ENCODE results near the gene ATP6V0B.
A peak's percentile ranks its signal among the peaks of the same experiment; 100 is the strongest.

The ATP6V0B gene

DNA sequence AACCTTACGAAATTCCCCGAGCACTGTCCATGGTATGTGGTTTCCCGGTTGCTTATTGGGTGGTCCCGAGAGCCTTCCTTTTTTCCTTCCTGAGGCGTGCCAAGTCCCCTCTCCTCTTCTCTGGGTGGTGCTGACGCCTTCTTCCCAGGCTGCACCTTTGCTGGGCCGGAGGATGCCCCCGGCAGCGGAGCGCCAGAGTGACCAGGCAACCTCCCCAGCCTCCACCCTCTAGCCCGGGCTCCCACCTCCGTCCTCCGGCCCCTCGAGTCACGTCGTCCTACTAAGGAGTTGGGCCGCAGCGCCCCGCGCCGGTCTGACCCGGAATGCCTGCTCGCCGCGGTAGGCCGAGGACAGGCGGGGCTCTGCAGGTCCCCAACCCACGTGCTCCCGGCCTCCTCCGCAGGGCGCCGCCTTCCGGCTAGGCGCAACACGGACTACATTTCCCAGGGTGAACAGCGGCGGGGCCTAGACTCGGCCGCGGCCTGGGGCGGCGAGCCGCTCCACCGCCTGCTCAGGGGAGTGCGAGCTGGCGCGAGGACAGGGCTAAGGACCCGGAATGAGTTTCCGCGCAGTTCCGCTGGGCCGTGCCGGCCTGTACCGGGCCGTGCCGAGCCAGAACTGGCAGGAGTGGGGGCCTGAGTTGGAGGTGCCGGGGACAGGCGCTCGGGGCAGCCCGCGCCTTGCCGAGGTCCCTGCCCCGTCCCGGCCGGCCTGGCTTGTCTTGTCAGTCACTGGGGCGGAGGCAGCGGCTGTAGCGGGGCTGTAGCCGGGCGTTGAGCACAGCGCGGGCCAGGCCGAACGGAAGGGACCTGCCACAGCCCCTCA, 28.3 kb upstream of the ATP6V0B start, which contains the start of gene IPO13:
Gene IPO13 (plus strand): TSS at position 715 of the 825 bp plus-strand sequence. CDS start 651 bp downstream, outside the sequence.
- peak; percentile 94 for DNase-seq (ENCODE audit: low read depth)

DNA sequence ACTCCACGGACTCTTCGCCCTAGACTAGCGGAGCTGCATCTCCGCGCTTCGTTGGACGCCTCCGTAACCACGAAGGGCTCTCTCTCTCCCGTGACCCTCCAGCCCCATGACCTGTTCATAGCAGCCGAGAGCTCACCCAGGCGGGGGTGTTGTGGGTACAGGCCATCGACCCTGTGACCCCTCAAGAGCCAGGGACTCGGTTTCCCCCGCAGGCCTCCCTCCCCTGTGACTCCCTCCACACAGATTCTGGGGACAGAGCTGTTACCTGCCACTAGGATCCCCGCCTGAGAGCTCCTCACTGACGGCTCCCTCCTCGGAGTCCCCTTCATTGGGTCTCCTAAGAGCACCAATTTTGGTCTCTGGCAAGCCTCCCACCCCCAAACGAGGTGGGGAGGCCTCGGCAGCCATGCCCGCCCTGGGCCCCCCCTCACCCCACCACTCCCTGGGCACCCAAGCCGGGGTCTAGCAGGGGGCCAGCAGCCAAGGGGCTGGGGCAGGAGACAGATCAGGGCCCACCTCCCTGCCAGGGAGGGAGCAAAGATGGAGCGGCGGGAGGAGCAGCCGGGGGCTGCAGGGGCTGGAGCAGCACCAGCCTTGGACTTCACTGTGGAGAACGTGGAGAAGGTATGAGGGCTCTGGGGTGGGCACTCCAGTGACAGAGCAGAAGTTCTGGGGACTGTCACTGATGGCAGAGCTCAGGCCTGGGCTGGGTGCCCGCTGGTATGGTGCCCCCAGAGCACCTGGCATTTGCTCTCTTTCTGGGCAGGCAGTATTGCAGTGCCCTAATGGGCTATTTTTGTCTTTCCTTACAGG, 27.5 kb upstream of the ATP6V0B start:
- no peak for DNase-seq (ENCODE audit: low read depth)

- DNase-seq (ENCODE audit: low read depth), result no peak
These were observed 26.8 kb upstream of the ATP6V0B start for GRCh38 chr1:43947874-43948437.

- DNase-seq (ENCODE audit: low read depth), result no peak
These were observed 25.1 kb upstream of the ATP6V0B start for GRCh38 chr1:43949678-43950077.

- no peak for DNase-seq (ENCODE audit: low read depth)
These were observed 23.5 kb upstream of the ATP6V0B start for GRCh38 chr1:43951021-43951985.

DNA sequence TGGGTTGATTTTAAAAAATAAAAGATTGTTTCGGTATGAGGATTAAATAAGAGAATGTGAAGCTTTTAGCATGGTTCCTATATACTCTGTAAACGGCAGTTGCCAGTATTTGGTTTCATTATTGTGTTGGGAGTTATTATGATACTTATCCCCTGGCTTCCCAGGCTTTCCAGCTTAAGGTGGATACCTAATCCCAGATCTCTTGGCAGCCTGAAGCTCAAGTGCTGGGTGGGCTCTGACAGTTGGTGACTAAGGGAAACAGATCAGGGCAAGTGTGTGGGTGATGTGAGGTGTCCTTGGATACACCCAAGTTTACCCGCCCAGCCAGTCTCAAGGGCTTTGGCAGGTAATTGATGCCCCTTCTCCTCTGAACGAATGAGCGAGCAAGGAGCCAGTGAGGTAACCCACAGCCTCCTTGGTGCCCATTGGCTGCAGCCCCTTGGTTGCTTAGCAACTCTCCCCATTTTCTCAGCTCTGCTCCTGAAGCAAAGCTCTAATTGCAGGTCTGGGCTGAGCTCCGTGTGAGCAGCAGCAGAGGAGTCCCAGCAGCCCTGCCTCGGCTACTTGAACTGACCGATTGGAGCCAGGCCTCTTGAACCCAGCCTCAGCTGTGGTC, 21.9 kb upstream of the ATP6V0B start:
- no peak for DNase-seq (ENCODE audit: low read depth)

GRCh38 chr1:43953361-43953760, 21.4 kb upstream of the ATP6V0B start:
- DNase-seq (ENCODE audit: low read depth), result no peak

DNA sequence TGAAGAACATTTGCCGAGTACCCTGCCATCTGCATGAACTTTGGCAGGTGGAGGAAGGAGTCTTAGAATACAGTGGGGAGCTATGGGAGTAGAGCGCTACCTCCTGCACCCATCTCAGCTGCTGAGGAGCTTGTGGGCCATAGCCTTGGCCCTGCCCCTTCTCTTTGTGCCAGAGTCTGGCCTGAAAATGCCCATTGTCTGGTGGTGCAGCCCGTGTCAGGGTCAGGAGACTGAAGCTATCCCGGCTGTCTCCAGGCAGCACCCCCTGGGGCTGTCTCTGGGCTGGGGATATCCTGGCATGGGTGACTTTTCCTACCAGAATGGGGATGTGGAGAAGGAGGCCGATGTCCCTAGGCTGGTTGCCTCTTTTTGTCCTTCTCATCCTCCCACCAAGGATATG, 20.7 kb upstream of the ATP6V0B start:
- DNase-seq (ENCODE audit: low read depth), result no peak

DNA sequence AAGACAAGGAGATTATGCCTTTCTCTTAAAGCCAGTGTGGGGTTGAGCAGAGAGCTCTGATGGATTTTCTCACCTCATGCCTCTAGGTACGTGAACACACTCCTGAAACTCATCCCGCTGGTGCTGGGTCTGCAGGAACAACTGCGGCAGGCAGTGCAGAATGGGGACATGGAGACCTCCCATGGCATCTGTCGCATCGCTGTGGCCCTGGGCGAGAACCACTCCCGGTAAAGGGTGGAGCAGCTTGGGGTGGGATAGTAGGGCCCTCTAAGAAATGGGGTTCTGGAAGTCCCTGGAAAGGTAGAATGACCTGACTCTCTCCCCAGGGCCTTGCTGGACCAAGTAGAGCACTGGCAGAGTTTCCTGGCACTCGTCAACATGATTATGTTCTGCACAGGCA, 18.5 kb upstream of the ATP6V0B start:
- DNase-seq (ENCODE audit: low read depth), result no peak

DNA sequence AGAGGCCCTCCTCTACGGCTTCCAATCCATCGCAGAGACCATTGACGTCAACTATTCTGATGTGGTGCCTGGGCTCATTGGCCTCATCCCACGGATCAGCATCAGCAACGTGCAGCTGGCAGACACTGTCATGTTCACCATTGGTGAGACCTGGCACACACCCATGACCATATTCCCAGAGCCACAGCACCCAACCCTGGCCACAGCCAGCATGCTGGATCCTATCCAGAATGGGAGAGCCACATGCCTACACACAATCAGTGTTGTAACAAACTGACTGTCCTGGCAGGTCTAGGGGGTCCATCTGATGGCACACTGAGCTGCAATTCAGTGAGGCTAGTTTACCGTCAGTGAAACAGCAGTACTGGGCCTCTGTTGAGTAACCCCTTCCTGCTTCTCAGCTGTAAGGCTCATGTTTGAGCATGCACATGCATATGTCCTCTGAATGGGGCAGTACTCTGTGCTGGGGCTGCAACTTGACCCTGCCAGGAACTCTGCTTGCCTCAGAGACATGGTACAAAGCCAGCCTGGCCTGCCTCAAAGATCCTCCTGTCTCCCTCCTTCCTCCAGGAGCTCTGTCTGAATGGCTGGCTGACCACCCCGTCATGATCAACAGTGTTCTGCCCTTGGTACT, 17.2 kb upstream of the ATP6V0B start:
- no peak for DNase-seq (ENCODE audit: low read depth)

GRCh38 chr1:43958351-43959255, 16.2 kb upstream of the ATP6V0B start:
- DNase-seq (ENCODE audit: low read depth), result no peak

DNA sequence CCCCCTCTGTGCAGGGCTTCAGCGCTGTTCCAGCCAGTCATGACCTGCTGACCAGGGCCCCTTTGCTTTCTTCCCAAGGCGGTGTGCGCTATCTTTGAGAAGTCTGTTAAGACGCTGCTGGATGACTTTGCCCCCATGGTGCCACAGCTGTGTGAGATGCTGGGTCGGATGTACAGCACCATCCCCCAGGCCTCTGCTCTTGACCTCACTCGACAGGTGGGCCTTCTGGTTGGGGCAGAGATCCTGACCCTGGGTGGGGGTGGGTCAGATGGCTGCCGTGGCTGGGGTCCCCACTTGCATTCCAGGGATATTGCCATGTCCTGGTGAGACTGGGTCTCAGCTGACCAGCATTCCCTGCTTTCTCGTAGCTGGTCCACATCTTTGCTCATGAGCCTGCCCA, 14.0 kb upstream of the ATP6V0B start:
- no peak for DNase-seq (ENCODE audit: low read depth)

- DNase-seq (ENCODE audit: low read depth), result no peak
These were observed 13.1 kb upstream of the ATP6V0B start for GRCh38 chr1:43961692-43962091.

DNA sequence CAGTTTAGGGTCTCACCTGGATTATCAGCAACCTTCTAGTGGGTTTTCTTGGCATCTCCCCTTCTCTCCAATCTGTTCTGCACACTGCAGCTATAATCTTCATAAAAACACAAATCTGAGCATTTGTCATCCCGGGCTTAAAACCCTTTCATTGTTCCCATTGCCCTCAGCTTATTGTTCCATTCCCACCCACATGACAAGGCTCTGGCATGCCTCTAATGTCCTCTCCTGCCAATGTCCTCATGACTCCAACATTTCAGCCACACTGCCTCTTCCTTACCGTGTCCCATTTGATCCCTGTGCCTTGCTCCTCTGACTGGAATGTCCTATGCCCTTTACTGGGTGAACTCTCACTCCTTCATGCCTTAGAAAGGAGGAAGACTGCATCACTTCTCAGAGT, 12.4 kb upstream of the ATP6V0B start:
- DNase-seq (ENCODE audit: low read depth), result no peak

GRCh38 chr1:43963006-43963405, 11.8 kb upstream of the ATP6V0B start:
- no peak for DNase-seq (ENCODE audit: low read depth)

GRCh38 chr1:43963890-43964289, 10.9 kb upstream of the ATP6V0B start:
- DNase-seq (ENCODE audit: low read depth), result no peak

DNA sequence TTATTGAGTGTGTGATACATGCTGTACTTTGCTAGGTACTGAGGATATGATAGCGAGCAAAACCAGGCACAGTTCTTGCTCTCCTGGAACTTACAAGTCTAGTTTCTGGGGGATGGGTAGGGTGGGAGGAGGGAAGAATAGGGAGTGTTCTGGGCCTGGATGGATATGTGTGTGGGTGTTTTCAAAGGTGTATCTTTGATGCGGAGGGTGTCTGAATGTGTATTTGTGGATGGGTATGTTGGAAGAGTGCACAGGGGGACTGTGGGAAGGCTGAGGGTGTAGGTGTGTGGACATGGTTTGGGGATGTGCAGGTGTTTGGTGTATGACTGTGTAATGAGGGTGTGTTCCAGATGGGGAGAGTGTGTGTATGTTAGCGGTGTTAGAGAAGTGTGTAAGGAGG, 9.4 kb upstream of the ATP6V0B start:
- DNase-seq (ENCODE audit: low read depth), result no peak

DNA sequence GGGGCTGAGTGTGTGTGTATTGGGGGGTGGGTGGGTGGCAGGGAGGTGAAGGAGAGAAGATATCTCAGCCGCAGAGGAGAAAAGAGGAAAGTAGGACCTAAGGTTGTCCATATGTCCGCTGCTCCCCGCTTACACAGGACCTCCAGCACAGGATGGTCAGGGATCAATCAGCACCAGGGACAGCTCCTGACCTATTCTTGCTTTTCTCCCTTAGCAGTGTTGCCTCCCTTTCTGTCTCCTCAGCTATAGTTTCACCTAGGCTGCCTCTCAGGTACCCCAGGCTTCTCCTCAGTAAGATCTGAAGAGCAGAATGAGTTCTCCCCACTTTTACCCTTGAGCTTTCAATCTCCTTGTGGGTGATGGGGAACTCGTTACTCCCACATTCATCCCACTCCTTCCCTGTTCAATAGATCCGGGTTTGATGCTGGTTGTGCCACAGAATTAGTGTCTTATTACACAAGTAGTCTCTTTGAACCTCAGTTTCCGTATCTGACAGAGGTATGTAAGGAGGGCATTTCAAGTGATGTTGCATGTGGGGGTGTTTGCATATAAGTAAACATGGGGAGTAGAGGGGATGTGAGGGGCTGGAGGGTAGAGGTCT, 6.3 kb upstream of the ATP6V0B start:
- no peak for DNase-seq (ENCODE audit: low read depth)

GRCh38 chr1:43969416-43969745, 5.4 kb upstream of the ATP6V0B start:
- no peak for DNase-seq (ENCODE audit: low read depth)
